Colonic mucosa (tissue), 4 donors: Measurements from ENCODE around the gene ACSM4. TPM values are rescaled to one million over a fixed set of nuclear protein-coding genes. Genes with fewer than 3 reads are reported as not detected.

Source experiments
- DNase-seq: peaks from one replicate; pipeline ENCODE4 v3.0.0-alpha.2; 2020
- H3K27ac ChIP-seq: fragments of 200-600 bp; one replicate; pipeline ENCODE4 v1.8.0; 2021
- H3K27me3 ChIP-seq: fragments of 200-600 bp; one replicate; pipeline ENCODE4 v1.8.0; 2021
- H3K36me3 ChIP-seq: fragments of 200-600 bp; one replicate; pipeline ENCODE4 v1.8.0; 2021
- H3K4me1 ChIP-seq: fragments of 200-600 bp; one replicate; pipeline ENCODE4 v1.8.0; 2021; ENCODE audit warnings: mild to moderate bottlenecking
- H3K4me3 ChIP-seq: fragments of 200-600 bp; one replicate; pipeline ENCODE4 v1.8.0; 2021
- H3K9ac ChIP-seq, 2 donors: one replicate each; pipeline ENCODE4 v1.7.0; 2013; ENCODE audit warnings: control low read depth in 2 of 2, low read depth in 2 of 2, low read length in 2 of 2
- H3K9me3 ChIP-seq: fragments of 200-600 bp; one replicate; pipeline ENCODE4 v1.8.0; 2021
- CTCF ChIP-seq: fragments of 200-600 bp; IDR thresholded peaks from one replicate; pipeline ENCODE4 v1.8.0; 2022; ENCODE audit warnings: antibody characterized with exemption, mild to moderate bottlenecking
- intact Hi-C: fragments of 100-400 bp; cut with DNase I; formaldehyde crosslinking; loops from one replicate; pipeline ENCODE4 v1.14.1; 2022
- total RNA-seq, 2 donors: library from RNA; stranded (reverse); fragmentation: NEBNext Ultra II Directional in 1 of 2; extraction: Animal tissue kit (Norgen Biotek cat#: 25700) in 1 of 2; gene quantifications; one replicate each; pipeline ENCODE4 v1.2.1, GENCODE V29; 2021
- donor health status: healthy.
- donor health status: DM: no; HTN: no; CAD: no.
- donor health status: DM: no; HTN: no; CAD: no.

Gene ACSM4
- total RNA-seq, 2 donors from 2014 or later = not detected

GRCh38 chr12:7293670-7294069 lies 10.2 kb upstream of the ACSM4 start:
- H3K9ac ChIP-seq = no peak overlapping the region
- no peak overlapping the region for H3K4me3 ChIP-seq
- no peaks in the 10 kb centered on the region for H3K9me3 ChIP-seq
- H3K27ac ChIP-seq = no peak overlapping the region
- no peak for DNase-seq
- no peaks in the 10 kb centered on the region for H3K36me3 ChIP-seq
- no peaks in the 10 kb centered on the region for H3K4me1 ChIP-seq
- TF ChIP-seq CTCF = no peak
- H3K27me3 ChIP-seq = no peaks in the 10 kb centered on the region
- intact Hi-C loops = no loop called here

- no peak for DNase-seq
- Histone ChIP-seq H3K9me3 (no peaks in the 10 kb centered on the region), H3K4me1 (no peaks in the 10 kb centered on the region), H3K4me3 (no peak overlapping the region), H3K36me3 (no peaks in the 10 kb centered on the region), H3K9ac (no peak overlapping the region), H3K27me3 (no peaks in the 10 kb centered on the region), H3K27ac (no peak overlapping the region)
- no peak for TF ChIP-seq CTCF
- intact Hi-C loops = no loop called here
Observed at GRCh38 chr12:7295529-7295928, 8.3 kb upstream of the ACSM4 start.

- intact Hi-C loops = no loop called here
- TF ChIP-seq CTCF = no peak
- H3K4me1 ChIP-seq = no peaks in the 10 kb centered on the region
- no peak overlapping the region for H3K9ac ChIP-seq
- H3K4me3 ChIP-seq = no peak overlapping the region
- H3K36me3 ChIP-seq = no peaks in the 10 kb centered on the region
- no peak overlapping the region for H3K27ac ChIP-seq
- H3K9me3 ChIP-seq = no peaks in the 10 kb centered on the region
- no peaks in the 10 kb centered on the region for H3K27me3 ChIP-seq
- no peak for DNase-seq
Observed at GRCh38 chr12:7297865-7298264, 6.0 kb upstream of the ACSM4 start.

GRCh38 chr12:7302266-7302986 lies 1.4 kb upstream of the ACSM4 start:
- DNase-seq = no peak
- intact Hi-C loops = no loop called here
- TF ChIP-seq CTCF = no peak

DNA sequence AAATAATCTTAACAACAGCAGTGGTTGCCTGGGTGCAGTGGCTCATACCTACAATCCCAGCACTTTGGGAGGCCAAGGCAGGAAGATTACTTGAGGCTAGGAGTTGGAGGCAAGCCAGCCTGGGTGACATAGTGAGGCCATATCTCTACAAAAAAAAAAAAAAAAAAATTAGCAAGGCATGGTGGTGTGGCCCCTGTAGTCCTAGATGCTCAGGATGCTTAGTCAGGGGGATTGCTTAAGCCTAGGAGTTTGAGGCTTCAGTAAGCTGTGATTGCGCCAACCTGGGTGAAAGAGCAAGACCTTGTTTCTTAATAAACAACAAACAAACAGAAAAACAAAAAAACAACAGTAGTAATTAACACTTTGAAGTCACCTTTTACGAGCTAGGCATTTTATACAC lies 642 bp upstream of the ACSM4 start:
- Histone ChIP-seq H3K4me3 (no peak overlapping the region), H3K4me1 (no peaks in the 10 kb centered on the region), H3K9ac (no peak overlapping the region), H3K27ac (no peak overlapping the region), H3K27me3 (no peaks in the 10 kb centered on the region), H3K36me3 (no peaks in the 10 kb centered on the region), H3K9me3 (no peaks in the 10 kb centered on the region)
- intact Hi-C loops = no loop called here
- DNase-seq = no peak
- no peak for TF ChIP-seq CTCF

More at GRCh38 chr12:7302266-7302986, 1.4 kb upstream of the ACSM4 start:
- H3K9me3 ChIP-seq = no peaks in the 10 kb centered on the region
- no peaks in the 10 kb centered on the region for H3K36me3 ChIP-seq
- H3K9ac ChIP-seq = no peak overlapping the region
- no peaks in the 10 kb centered on the region for H3K27me3 ChIP-seq
- H3K4me3 ChIP-seq = no peak overlapping the region
- H3K4me1 ChIP-seq = no peaks in the 10 kb centered on the region
- H3K27ac ChIP-seq = no peak overlapping the region
